Left hindlimb (tissue), 1 donor: ENCODE measurements around the gene ORAI2.

Source experiments
- DNase-seq: peaks from one replicate; pipeline ENCODE4 v3.0.0-alpha.2; 2018

Gene ORAI2

DNA sequence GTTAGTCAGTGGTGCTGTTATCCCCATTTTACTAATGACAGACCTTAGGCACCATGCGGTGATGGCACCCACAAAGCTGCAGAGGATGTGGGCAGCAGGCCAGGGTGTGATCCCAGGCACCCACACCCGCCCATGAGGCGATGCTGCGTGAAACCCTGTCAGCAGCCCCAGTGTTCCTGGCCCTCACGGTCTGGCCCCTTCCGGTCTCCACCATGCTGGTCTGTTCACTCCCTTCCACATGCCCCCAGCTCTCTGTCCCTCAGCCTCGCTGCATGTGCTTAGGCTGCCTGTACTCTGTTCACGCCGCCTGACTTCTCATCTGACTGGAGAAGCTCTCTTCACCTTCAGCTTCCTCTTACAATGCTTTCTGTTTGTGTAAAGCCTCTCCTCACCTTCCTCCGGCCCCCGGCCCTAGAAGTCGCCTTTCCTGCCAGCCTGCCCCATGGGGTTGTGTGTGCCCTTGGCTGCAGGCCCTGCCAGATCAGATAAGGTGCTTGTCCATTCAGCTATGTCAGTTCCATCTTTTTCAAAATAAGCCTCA, 17.6 kb upstream of the ORAI2 start:
- no peak for DNase-seq

DNA sequence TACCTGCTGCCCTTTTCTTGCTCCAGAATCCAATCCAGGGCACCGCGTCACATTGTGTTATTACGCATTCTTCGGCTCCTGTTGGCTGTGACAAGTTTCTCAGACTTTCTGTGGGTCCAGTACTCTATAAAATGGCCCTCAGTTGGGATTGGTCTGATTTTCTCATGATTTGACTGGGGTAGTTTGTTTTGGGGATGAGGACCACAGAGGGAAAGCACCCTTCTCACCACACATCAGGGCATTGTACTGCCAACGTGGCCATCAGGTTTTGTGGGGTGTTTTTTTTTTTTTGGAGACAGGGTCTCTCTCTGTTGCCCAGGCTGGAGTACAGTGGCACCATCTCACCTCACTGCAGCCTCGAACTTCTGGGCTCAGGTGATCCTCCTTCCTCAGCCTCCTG, 17.0 kb upstream of the ORAI2 start:
- no peak for DNase-seq

DNA sequence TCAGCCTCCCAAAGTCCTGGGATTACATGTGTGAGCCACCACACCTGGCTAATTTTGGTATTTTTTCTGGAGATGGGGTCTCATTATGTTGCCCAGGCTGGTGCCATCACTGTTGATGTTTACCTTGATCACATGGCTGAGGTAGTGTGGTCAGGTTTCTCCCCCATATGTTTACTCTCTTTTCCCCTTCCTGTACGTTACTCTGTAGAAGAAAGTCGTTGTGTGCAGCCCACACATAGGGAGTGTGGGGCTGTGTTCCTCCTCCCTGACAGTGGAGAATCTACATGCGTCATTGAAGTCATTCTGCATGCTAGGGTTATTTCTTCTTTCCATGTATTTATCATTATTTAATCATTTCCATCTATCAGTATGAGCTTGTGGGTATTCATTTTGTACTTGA, 16.3 kb upstream of the ORAI2 start:
- no peak for DNase-seq

DNA sequence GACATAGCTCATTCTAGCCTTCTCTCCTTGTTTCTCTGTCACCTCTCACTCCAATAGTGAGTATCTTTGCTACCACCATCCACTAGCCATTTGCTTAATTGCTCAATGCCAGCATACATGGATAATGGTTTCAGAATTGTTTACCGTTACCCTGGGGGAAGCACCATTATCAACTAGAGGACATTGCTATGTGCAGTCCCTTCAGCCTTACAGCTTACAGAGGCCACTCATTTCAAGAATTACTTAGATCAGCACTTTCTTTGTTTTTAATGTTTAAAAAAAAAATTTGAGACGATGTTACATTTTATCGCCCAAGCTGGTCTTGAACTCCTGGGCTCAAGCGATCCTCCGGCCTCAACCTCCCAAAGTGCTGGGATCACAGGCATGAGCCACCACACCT, 14.8 kb upstream of the ORAI2 start:
- DNase-seq, result no peak

DNA sequence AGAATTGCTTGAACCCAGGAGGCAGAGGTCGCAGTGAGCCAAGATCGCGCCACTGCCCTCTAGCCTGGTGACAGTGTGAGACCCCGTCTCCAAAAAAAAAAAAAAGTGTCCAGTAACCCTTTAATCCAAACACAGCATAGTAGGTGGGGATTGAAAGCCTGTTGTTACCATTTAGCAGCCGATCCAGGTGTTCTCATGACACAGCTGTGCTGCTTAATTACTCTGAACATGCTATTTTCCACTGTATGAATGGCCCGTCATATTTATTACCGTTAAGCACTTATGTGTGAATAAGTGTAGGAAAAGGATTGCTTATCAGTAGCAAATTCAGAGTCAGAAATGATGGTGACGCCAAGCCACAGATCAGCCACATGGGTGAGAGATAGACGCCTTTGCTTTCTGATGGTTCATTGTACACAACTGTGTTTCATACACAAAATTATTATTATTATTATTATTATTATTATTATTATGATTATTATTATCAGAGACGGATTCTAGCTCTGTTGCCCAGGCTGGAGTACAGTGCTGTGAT, 11.6 kb upstream of the ORAI2 start:
- no peak for DNase-seq

DNA sequence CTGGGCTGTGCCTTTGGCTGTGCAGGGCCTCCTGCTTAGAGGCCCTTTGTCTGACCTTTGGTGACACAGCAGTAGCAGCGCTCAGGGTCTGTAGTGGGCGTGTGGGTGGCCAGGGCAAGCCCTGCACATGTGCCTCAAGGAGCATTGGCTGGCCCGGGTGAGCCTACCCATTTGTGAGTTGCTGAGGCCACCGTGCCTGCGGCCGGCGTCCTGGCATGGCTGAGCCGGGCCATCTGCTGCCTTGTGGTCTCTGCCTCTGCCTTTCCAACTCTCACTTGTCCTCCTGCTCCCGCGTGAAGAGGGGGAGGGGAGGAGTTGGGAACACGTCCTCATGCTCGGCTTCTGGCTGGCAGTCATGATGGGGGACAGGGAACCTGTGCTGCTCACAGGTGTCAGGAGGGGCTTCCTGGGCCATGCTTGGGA, 9.2 kb upstream of the ORAI2 start:
- no peak for DNase-seq

DNA sequence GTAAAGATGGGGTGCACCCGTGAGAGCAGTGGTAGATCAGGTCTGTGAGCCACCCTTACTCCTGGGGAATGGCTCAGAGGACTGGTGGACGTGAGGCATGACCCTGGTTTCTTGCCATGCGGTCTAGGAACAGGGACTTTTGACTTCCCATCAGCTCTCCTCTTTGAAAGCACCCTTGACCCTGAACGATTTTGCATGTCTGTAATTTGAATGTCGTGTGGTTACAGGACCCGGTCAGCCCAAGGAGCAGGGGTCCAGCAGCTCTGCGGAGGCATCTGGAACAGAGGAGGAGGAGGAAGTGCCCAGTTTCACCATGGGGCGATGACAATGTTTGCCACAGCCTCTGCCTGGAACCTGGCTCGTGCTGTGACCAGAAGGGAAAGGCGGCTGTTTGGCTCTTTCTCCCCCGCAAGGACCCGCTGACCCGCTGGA, 8.6 kb upstream of the ORAI2 start:
- no peak for DNase-seq

DNA sequence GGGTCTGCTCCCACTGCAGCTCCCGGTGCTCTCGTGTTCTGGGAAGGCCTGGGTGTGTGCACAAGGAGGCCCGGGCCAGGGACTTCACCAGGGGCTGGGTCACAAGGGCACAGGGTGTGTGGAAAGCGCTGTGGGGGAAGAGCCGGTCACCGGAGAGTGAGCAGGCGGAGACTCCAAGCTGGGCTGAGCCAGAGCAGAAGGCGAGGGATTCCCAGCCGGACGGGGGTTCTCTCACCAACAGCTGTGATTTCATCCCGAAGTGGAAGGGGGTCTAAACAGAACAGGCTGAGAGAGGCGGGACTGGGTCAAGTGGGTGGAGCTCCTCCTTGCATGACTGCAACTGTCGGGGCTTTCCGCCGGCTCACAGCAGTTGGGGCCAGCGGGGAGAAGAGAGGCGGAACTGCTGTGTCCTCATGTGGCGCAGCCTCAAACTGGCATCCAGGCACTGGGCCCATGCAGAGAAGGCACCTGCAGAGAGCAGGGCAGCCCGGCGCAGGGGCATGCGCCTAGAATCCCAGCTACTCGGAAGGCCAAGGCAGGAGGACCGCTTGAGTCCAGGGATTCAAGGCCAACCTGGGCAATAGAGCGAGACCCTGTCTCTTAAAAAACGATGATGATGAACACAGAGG, 7.6 kb upstream of the ORAI2 start:
- peak; percentile 54 for DNase-seq

DNA sequence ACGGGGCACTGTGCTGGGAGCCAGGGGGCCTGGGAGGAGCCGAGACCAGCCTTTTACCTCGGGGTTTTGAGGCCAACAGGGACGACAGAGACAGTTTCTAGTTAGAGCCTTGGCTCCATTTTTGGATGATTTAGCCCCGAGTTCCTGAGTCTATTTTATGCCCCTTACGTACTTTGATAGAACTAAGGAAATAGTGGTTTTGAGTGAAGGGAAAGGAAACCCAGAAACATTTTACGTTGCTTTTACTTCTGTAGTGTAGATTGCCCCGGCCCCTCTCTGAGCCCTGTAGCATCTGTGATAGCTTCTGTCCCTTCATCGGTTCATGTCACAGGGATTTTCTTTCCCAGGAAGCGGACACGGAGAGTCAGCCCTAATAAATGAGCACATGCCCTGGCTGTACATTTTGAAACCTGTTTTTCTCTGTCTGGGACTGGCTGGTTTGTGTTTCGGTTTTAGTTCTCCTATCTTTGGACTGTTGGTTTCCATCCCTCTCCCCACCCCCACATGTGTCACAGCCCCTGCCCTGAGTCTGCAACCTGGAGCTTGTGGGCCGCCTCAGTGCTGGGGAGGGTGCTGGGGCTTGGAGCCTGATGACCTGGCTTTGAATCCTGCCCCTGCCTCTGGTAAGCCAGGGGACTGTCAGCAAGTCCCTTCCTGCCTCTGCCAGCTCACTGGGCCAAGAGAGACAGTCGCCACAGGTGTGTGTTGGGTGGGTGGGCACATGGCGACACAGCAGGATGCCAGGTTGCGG, 6.9 kb upstream of the ORAI2 start:
- no peak for DNase-seq

DNA sequence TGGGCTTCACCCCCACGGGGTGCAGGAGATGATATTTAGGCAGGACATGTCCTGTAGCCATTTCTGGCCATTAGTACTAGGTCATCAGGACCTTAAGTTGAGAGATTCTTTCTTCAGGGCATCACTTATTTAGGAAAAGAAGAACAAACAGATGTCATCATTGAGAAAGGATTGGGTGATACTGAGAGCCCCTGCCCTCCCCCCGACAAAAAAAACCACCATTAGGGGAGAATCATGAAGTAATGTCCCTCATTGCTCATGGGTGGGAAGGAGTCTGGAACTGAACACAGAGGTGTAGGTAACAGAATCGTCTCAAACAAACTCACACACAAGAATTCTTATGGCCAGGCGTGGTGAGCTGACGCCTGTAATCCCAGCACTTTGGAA, 6.4 kb upstream of the ORAI2 start:
- no peak for DNase-seq

DNA sequence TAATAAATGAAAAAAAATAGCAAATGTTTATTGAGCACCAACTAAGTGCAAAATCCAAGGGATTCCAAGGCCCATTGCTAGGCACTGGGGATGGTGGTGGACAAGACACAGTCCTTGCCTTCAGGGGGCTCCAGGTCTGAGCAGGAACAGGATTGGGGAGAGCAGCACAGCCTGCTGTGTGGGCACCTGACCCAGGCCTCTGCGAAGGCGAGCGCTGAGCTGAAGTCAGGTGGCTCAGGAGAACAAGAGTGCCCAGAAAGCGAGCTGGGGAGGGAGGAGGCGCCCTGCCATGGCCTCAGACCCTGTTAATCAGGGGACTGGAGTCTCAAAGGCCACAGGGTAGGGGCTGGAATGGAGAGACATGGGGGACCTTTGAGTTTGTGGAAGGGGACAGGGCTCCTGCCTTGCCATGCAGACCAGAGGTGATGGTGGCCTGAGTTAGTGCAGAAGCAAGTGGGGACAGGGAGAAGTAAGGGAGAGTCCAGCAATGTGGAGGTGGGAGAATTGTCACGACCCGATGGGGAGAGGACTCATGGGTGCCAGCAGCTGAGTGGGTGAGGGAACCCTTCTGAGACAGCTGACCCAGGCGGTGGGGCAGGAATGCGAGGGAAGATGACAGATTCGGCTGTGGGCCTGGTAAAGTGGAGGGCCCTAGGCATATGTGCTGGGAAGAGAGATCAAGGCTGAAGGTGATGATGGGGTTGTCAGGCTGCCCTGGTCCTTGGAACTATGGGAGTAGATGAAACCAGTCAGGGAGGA, 4.1 kb upstream of the ORAI2 start:
- DNase-seq, result no peak

DNA sequence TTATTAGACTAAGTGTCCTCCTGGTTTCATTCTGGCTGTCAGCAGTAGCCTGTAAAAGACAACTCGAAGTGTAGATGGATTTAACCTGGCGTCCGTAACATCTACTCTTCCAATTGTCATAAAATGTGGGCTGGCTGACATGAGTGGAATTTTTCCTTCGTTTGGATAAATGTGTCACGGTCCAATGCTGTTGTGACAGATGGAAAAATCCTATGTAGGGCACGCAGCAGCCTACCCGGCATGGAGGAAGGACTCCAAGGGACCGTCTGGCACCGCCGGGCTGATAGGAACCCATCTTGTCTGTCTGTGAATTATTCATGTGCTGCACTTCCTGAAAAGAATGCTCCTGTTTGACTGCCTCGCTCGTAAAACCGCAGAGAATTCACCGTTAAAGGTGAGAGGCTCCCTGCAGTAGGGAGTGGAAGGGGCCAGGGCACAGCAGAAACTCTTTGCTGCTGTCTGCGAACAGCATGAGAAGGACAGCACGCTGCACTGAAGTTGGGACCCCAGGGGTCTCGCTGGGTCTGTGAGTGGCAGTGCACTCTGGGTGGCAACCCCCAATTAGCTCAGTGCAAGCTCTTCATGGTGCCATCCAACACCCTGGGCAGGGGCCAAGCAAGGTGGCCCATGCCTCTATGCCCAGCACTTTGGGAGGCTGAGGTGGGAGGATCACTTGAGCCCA, 1.6 kb upstream of the ORAI2 start:
- no peak for DNase-seq

DNA sequence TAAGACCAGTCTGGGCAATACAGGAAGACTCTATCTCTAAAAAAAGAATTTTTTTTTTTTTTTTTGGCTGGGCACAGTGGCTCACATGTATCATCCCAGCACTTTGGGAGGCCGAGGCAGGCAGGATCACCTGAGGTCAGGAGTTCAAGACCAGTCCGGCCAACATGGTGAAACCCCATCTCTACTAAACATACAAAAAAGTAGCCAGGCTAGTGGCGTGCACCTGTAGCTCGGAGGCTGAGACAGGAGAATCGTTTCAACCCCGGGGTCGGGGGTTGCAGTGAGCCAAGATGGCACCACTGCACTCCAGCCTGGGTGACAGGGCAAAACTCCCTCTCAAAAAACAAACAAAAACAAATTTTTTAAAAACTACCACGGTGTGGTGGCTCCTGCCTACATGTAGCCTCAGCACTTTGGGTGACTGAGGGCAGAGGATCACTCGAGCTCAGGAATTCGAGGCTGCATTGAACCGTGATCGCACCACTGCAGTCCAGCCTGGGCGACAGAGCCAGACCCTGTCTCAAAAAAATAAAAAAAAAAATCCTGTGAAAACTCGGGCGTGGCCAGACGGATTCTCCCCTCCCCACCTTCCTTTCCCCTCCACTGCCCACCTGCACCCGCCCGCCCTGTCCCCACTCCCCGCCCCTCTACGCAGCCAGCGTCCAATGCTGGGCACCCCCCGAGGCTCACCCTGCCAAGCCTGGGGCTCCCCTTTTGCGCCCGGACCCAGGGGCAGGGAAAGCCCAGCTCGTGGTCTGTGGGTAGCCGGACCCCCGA, 745 bp upstream of the ORAI2 start:
- peak; percentile 60 for DNase-seq

DNA sequence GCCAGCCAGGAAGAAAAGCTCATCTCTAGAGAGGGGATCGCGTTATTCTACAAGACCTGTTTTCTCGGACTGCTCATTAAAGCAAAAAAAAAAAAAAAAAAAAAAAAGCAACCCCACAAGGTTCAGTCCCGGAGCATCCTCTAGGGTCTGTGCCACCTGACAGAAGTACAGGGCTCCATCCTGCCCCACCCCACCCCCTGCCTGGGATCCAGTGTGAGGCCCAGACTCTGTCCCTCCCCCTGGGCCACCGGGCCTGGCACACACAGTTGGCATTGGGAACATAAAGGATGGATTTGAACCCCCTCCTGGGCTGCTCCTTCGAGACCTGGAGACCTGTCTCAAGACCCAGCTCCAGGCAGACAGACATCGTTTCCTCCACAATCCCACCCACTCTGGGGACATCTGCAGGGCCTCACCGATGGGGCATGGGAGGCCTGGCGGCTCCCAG, 688 bp downstream of the ORAI2 start:
- no peak for DNase-seq

DNA sequence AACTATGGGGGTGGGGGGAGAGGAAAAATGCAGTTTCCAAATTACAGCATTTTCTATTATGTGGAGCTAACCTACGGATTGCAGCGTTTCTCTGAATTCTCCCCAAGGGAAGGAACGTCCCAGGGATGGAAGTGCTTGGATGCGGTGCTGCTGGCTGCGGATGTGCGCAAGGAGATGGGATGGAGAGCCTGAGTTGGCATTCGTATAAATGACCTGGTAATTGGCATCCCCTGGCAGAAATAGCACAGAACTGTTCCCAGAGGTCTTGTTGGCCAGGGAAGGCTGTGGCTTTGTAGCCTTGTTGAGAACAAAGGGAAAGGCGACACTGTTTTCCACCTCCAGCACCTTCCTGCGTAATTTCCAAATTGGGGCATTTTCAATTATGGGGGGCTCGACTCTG, 2.7 kb downstream of the ORAI2 start:
- DNase-seq, result no peak

DNA sequence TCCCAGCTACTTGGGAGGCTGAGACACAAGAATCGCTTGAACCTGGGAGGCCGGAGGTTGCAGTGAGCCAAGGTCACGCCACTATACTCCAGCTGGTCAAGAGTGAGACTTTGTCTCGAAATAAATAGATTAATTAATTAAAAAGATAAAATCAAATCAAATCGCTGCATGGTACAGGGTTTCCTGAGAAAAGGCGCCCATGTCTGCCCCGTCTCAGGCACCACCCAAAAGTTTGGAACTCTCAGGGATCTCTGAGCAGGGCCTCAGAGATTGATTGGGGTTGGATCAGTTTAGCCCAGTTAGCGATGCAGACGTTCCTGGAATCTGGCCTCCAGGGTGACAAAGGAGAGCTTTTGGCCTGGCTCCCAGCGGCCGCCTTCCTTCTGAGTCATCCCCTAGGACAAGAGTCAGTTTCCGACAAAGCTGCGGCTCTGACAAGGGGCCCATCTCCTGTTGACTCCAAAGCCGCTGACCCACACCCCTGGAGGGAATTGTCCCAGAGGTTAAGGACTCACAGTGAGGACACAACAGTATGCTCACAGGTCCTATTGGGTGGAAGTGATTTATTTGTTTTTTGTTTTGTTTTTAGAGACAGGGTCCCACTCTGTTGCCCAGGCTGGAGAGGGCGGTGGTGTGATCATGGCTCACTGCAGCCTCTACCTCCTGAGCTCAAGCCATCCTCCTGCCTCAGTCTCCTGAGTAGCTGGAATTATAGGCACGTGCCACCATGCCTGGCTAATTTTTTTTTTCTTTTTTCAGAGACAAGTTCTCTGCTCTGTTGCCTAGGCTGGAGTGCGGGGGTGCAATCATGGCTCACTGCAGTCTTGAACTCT, 6.8 kb downstream of the ORAI2 start:
- no peak for DNase-seq

DNA sequence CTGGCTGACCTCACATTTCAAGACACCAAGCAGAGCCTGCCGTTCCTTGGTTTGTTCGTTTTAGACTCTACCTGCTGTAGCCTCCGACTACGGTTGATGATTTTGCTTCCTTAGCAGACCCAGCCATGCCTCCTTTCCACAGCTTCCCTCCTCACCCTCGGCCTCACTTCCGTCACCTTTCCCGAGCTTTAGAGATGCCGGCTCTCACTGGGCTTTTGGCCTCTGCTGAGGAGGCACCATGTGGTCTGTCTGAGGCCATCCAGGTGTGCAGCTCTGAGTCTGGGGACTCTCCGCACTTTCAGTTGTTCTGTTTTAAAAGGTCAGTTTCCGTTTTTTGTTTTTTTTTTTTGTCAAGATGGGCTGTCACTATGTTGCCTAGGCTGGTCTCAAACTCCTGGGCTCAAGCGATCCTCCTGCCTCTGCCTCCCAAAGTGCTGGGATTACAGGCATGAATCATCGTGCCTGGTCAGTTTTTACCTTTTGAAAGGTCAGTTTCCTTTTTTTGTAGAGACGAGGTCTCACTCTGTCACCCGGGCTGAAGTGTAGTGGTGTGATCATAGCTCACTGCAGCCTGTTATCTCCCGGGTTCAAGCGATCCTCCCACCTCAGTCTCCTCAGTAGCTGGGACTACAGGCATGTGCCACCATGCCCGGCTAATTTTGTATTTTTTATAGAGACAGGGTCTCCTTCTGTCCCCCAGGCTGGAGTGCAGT, 11.7 kb downstream of the ORAI2 start:
- DNase-seq, result no peak

DNA sequence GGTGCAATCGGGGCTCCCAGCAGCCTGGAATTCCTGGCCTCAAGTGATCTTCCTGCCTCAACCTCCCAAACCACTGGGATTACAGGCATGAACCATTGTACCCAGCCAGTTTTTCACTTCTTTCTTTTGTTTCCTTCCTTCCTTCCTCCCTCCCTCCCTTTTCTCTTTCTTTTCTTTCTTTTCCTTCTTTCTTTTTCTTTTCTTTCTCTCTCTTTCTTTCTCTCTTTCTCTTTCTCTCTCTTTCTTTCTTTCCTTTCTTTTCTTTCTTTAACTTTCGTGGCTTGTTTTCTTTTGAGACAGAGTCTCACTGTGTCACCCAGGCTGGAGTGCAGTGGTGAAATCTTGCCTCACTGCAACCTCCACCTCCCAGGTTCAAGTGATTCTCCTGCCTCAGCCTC, 12.3 kb downstream of the ORAI2 start:
- no peak for DNase-seq

DNA sequence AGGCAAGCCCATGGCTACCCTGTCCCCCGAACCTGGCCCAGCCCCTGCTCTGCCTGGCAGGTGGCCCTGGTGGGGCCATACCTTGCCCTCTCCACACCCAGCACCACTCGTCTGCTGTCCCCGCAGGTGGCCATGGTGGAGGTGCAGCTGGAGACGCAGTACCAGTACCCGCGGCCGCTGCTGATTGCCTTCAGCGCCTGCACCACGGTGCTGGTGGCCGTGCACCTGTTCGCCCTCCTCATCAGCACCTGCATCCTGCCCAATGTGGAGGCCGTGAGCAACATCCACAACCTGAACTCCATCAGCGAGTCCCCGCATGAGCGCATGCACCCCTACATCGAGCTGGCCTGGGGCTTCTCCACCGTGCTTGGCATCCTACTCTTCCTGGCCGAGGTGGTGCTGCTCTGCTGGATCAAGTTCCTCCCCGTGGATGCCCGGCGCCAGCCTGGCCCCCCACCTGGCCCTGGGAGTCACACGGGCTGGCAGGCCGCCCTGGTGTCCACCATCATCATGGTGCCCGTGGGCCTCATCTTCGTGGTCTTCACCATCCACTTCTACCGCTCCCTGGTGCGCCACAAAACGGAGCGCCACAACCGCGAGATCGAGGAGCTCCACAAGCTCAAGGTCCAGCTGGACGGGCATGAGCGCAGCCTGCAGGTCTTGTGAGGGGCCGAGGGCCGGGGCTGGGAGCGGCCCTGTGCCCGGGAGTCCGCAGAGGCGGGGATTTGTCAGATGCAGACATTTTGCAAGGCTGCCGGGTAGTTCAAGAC, 13.2 kb downstream of the ORAI2 start:
- no peak for DNase-seq

DNA sequence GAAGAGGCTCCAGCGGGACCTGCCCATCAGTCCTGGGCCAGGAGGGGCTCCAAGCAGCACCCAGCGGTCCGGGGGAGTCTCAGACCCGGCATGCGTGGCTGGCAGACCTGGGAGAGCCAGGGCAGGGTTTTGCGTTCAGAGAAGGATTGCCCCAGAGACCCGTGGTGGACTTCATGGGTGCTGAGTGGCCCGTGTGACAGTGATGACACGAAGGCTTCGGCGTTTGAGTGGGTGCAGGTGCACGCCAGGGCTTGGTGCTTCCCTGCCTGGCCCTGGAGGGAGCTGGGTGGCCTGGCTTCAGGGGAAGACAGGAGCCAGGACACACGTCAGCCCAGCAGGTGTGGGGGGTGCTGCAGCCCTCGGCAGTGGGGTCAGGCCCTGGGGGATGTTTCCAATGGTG, 13.9 kb downstream of the ORAI2 start:
- no peak for DNase-seq
